Neural cell (in vitro differentiated cells): ENCODE results near the gene DIAPH2.

Experiments
- EP300 ChIP-seq: fragments of 450-650 bp; conservative IDR thresholded peaks from 2 replicates; pipeline ENCODE4 v1.6.1; 2014; ENCODE audit warnings: antibody characterized with exemption, mild to moderate bottlenecking, moderate library complexity; ENCODE audit not compliant: poor library complexity, severe bottlenecking
- EZH2 ChIP-seq: fragments of 200-600, 300-800 bp; shearing (Covaris generic), sonication (generic); IDR thresholded peaks from 2 replicates; pipeline ENCODE4 v1.6.1; 2014; ENCODE audit warnings: antibody characterized with exemption, low read length, borderline replicate concordance, mild to moderate bottlenecking; ENCODE audit not compliant: insufficient read depth, poor library complexity, severe bottlenecking
- POLR2AphosphoS5 ChIP-seq: IDR thresholded peaks from 2 replicates; pipeline ENCODE4 v1.6.1; 2012
- RAD21 ChIP-seq: fragments of 450-650 bp; conservative IDR thresholded peaks from 2 replicates; pipeline ENCODE4 v1.6.1; 2014; ENCODE audit warnings: antibody characterized with exemption, mild to moderate bottlenecking, moderate library complexity
- TF ChIP-seq, protein P1 (sequence below): fragments of 450-650 bp; IDR thresholded peaks from 2 replicates; pipeline ENCODE4 v1.5.1; 2014; ENCODE audit warnings: antibody characterized with exemption, mild to moderate bottlenecking, moderate library complexity; ENCODE audit not compliant: poor library complexity, severe bottlenecking

DNA sequence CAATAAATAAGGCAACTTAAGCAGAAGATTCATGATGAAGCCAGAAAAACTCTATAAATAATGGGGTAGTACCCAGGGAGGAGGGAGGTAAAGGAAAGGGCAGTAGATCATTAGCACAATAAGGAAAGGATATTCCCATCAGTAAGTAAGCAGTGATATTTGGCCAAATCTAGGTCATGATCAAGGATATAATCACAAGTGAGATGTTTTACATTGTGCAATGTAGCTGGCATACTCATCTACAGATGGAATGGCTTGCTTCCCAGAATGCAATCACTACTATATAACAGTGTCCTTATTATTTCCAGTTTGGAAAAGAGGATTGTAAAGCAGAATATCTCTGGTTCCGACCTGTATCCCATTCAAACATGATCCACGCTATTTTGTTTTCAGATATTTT lies 682.5 kb downstream of the DIAPH2 start:
- TF ChIP-seq EP300: no peak
- TF ChIP-seq, protein P1, sequence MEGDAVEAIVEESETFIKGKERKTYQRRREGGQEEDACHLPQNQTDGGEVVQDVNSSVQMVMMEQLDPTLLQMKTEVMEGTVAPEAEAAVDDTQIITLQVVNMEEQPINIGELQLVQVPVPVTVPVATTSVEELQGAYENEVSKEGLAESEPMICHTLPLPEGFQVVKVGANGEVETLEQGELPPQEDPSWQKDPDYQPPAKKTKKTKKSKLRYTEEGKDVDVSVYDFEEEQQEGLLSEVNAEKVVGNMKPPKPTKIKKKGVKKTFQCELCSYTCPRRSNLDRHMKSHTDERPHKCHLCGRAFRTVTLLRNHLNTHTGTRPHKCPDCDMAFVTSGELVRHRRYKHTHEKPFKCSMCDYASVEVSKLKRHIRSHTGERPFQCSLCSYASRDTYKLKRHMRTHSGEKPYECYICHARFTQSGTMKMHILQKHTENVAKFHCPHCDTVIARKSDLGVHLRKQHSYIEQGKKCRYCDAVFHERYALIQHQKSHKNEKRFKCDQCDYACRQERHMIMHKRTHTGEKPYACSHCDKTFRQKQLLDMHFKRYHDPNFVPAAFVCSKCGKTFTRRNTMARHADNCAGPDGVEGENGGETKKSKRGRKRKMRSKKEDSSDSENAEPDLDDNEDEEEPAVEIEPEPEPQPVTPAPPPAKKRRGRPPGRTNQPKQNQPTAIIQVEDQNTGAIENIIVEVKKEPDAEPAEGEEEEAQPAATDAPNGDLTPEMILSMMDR: no peak
- no peak for TF ChIP-seq EZH2
- TF ChIP-seq POLR2AphosphoS5: no peak
- TF ChIP-seq RAD21: no peak
